NCI-H2227 (cell line): ENCODE results near the gene CUL3.

ENCODE experiments used
- DNase-seq: peaks from one replicate; lab custom pipeline; 2025; ENCODE audit not compliant: unreplicated experiment; lab: John Stamatoyannopoulos, UW

The CUL3 gene

DNA sequence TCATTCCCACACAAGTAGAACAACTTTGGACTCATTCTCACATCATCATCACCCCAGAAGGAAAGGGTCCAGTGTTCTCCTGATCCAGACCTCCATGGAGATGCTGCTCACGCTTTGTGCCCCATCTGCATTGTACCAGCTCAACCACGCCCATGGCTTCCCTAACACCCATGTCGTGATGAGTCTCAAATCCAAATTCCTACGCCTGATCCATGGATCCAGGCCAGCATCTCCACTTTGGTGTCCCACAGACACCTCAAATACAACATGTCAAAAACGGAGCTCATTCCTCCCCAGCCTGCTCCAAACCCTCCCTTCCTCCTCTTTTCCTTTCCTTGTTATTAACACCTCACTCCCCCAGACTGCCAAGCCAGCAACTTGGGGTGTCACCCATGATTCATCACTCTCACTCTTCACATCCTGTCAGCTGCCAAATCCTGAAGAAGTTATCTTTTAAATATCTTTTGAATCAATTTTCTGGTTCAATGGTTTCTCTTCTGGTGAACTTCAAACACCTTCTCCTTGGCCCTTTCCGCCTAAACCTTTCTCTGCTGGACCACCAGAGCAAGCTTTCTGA, 153.1 kb downstream of the CUL3 start:
- no peak for DNase-seq

DNA sequence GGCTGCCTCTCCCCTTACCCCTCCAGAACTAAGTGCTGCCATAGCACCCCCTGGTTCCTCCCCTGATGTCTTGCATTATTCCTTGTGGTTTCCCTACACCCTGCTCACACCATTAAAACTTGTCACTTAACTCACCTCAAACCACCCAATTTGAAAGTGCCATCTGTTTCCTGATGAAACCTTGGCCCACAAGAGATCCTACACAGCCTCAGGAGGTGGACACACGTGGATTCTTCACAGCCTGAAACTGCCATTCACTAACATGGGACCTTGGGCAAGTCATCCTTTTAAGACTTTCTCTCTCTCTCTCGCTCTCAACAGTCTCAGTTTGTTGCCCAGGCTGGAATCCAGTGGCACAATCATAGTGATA, 155.7 kb downstream of the CUL3 start:
- DNase-seq = no peak

DNA sequence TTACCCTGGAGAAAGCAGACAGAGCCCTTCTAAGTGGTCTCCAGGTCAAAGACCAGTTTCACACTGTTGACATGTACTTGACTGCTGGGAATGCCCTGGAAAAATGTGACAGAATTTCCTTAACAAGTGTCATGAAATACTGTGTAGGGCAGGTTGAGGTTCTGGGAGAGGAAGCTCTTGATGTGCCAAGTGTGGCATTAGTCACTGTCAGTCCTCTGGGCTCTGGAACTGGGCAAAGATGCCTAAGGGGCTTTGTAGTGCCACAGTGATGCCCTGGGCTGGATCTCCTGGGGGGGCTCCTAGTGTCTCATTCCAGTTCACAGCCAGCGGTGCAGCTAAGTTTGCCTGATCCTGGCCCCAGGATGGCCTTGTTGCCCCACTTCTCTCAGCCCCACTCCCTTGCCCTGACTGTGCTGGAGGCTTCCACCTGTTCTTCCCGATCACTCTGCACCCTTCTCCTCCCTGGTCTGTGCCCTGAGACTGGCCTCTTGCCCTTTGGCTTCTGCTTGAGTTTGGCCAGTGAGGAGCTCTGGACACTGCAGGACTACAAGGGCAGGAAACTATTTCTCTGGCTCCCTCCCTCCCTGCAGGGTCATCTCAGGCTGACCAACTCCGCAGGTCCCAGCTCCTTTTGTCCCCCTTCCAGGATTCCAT, 156.2 kb downstream of the CUL3 start:
- DNase-seq = no peak

DNA sequence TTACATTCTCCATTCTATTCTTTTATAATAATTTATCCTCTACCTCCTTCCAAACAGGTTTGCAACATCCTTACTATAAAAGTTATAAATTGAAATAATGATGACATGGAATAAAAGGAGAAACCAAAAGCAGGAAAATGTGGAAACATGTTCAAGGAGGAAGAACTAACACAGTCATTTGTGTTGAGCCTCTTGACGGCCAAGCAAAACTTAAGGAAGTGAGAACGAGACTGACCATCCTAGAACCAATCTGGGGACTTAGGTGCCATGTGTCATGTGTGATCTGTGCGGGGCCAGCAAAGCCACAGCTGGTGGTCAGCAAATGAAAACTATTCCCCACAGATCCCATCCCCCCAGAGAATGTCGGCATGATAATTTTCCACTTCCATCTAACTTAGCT, 157.7 kb downstream of the CUL3 start:
- no peak for DNase-seq

GRCh38 chr2:224426656-224427055, 158.5 kb downstream of the CUL3 start:
- no peak for DNase-seq

GRCh38 chr2:224421065-224421464, 164.1 kb downstream of the CUL3 start:
- no peak for DNase-seq
